GM12864 (cell line): ENCODE measurements around the gene TMEFF2.
"Not testable (repeated sequence)": the region's sequence is repeated elsewhere in the genome, so short reads cannot be mapped to it uniquely, and the experiment has no call there.

ENCODE experiments used
- DNase-seq: peaks from one replicate; pipeline ENCODE4 v3.0.0-alpha.2; 2011; ENCODE audit warnings: low read depth
- H3K4me3 ChIP-seq: 2 replicates; pipeline ENCODE4 v1.5.1; 2011; ENCODE audit warnings: mild to moderate bottlenecking, low read depth, low read length, control low read depth
- TF ChIP-seq, protein P1 (sequence below): IDR thresholded peaks from 2 replicates; pipeline ENCODE4 v1.5.1; 2011; ENCODE audit warnings: low read depth, mild to moderate bottlenecking, moderate library complexity, low read length, control low read depth, inconsistent platforms; ENCODE audit errors: missing control alignments

The TMEFF2 gene

DNA sequence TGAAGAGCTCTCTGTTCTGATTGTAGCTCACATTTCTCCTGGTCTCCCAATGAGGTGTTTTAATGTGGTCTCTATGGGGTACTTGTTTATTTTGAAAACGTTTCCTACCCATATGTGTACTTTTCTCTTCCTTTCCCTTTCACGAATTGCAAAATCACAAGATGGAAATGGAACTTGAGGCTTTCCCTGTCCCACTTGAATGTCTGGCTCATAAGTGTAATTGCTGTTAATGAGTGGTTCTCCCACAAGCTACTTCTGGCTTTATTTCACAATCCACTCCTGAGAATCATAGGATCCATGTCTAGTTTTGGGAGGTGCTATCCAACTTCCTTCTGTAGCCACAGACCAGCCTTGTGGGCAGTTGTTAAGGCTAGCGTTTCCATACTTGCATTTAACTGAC, 266.7 kb downstream of the TMEFF2 start:
- no peak overlapping the region for H3K4me3 ChIP-seq
- TF ChIP-seq, protein P1, sequence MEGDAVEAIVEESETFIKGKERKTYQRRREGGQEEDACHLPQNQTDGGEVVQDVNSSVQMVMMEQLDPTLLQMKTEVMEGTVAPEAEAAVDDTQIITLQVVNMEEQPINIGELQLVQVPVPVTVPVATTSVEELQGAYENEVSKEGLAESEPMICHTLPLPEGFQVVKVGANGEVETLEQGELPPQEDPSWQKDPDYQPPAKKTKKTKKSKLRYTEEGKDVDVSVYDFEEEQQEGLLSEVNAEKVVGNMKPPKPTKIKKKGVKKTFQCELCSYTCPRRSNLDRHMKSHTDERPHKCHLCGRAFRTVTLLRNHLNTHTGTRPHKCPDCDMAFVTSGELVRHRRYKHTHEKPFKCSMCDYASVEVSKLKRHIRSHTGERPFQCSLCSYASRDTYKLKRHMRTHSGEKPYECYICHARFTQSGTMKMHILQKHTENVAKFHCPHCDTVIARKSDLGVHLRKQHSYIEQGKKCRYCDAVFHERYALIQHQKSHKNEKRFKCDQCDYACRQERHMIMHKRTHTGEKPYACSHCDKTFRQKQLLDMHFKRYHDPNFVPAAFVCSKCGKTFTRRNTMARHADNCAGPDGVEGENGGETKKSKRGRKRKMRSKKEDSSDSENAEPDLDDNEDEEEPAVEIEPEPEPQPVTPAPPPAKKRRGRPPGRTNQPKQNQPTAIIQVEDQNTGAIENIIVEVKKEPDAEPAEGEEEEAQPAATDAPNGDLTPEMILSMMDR: no peak
- no peak for DNase-seq

DNA sequence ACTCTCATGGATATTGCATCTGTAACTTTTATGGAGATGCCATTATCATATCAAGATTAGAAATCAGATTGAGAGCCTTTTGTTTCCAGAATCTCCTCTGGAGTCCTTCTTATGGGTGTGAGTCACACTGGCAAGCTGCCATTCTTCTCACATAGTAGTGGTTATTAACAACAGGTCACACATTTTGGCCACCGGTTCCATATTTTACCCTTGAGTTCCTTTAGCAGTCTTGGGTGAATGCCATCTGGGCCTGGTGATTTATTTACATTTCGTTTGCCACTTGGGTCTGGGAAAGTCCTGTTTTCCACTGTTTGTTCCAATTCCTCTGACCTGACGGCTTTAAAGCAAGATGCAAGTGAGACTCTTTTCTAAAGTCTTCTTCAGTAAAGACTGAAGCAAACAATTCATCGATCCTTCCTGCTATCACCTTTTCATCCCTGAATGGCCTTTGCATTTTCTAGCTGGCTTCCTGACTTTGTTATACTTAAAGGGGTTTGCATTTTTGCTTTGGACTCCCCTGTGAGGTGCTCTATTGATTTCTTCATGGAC, 267.3 kb downstream of the TMEFF2 start:
- TF ChIP-seq, protein P1: no peak
- no peak overlapping the region for H3K4me3 ChIP-seq
- no peak for DNase-seq

DNA sequence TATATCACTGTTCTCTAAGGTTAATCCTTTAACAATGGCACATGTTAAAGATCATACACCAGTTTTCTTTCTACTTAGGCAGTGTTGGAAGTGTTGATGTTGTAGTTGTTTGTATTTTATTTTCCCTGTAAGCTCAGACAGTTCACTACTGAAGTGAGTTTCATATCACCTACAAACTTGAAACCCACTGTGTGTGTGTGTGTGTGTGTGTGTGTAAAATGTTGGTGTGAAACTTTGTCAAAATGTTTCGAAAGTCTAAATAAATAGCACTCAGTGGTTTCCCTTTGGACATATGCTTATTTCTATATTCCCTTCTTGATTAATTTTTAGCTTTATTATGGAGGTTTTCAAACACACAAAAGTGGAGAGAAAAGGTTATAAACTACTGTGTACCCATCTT, 268.1 kb downstream of the TMEFF2 start:
- H3K4me3 ChIP-seq: no peak overlapping the region
- DNase-seq: peak; percentile 18
- TF ChIP-seq, protein P1: no peak

DNA sequence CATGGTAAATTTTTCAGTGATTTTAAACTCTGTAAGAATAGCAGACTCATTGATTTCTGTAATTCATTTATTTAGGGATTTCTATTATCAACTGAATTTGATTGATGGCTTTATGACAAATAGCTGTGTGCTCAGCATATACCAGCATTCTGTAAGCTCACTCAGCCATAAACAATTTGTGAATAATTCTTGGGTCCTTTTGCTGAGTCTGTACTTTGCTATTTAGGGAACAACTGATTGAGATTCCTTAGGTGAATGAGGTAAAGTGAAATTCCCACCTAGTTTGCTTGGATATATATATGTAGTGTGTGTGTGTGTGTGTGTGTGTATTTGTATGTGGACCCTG, 271.1 kb downstream of the TMEFF2 start:
- no peak overlapping the region for H3K4me3 ChIP-seq
- no peak for DNase-seq
- TF ChIP-seq, protein P1: no peak

DNA sequence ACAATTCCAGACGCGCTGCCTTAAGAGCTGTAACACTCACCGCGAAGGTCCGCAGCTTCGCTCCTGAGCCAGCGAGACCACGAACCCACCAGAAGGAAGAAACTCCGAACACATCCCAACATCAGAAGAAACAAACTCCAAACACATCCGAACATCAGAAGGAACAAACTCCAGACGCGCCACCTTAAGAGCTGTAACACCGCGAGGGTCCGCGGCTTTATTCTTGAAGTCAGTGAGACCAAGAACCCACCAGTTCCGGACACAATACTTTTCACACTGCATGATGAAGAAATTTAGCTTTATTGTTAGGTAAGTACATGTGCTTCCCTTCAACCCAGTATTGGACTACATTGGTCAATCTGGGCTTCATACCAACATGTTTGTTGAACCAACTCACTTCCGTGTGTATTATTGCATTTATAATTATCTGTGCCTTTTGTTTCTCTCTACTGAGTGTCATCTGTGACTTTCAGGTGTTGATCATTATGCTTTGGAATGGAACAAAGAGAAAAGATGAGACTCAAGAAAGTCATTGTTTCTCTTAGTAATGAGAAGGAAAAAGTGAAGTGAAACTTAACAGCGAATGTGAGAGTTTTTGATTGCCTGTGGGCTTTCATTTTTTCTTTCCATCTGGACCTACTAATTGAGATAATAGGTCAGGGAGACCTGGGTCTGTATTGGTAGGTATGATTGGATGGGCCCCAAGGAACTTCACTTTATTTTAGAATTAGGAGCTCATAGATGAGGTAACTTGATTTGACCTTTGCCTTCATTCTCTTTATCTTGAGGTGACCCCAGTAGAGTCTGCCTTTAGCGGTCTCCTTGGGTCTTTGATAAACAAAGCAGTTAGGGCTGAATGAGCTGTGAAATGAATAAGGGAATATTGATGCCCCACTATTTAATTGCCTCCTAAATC, 271.7 kb downstream of the TMEFF2 start:
- no peak overlapping the region for H3K4me3 ChIP-seq
- TF ChIP-seq, protein P1: no peak
- peak; percentile 27 for DNase-seq

DNA sequence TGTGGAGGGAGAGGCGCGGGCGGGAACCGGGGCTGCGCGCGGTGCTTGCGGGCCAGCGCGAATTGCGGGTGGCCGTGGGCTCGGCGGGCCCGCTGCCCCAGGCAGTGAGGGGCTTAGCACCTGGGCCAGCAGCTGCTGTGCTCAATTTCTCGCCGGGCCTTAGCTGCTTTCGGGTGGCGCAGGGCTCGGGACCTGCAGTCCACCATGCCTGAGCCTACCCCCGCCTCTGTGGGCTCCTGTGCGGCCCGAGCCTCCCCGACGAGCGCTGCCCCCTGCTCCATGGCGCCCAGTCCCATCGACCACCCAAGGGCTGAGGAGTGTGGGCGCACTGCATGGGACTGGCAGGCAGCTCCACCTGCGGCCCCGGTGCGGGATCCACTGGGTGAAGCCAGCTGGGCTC, 273.1 kb downstream of the TMEFF2 start:
- not testable (repeated sequence) for DNase-seq, H3K4me3 ChIP-seq

DNA sequence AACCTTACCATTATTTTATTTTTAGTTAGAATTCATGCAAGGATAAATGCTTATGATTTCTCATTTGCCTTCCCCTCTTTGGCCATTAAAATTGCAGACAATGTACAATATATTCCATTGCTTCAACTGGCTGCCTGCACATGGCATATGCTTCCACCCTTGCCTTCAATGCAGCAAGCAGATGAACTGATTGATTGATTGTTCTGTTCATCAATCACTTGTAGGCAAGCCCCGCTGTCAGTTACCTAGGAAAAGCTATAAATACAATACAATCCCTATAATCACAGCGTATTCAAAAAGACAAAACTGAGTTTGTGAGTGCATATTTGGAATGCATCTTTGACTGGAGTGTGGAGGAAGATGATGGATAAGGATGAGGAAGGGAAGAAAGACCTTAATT, 274.2 kb downstream of the TMEFF2 start:
- H3K4me3 ChIP-seq: no peak overlapping the region
- no peak for DNase-seq
- TF ChIP-seq, protein P1: no peak
